GM19099 (cell line): ENCODE results near the gene UMODL1.

Experiments used
- POLR2A ChIP-seq: IDR thresholded peaks from 3 replicates; pipeline ENCODE4 v1.6.1; 2011; ENCODE audit warnings: low read depth; ENCODE audit not compliant: insufficient read length; ENCODE audit errors: extremely low read depth

Gene UMODL1

DNA sequence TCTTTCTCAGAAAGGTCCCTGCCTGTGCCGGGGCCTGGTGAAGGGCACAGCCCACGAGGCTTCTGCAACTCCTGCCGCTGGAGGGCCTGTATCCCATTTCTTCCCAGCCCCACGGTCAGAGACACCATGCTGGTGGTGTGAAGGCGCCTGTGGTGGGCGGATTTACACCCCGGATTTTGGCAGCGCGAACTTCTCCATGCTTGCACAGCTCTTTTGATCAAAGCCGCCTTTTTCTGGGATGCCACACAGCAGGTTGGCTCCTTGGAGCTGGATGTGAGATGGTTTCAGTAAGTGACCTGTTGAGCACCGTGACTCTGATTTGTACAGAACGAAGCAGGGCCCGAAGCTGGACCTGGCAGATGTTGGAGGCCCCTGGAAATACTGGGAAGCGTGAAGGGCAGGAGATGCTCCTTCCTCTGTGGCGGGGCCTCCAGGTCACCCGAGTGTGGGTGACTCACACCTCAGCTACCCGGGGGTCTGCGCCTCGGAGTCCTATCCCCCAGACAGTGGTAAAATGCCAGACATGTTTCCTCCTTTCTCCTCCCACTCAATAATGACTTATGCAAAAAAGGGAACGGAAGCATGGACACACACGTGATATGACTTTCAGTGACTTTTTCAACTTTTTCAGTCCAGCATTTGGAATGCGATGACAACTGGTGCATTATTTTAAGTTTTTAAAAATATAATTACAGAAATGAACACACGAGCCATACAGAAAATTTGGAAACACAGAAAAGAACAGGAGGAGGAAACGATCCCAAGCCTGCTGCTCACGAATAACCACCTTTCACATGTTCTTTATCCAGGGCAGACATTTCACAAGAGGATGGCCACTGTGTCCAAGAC is 9.0 kb downstream of the UMODL1 start:
- TF ChIP-seq POLR2A, result no peak

DNA sequence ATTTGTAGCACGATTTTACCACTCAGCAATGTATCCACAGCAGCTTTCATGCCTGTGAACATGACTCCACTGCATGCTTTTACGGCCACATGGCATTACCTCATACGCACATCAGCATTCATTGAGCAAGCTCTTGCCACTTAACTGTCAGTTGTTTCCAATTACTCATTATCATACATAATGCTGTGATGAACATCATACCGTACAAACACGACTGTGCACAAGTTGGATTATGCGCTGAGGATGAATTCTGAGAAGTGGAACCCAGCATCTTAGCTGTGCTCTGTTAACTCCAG is 9.6 kb downstream of the UMODL1 start:
- no peak for TF ChIP-seq POLR2A

DNA sequence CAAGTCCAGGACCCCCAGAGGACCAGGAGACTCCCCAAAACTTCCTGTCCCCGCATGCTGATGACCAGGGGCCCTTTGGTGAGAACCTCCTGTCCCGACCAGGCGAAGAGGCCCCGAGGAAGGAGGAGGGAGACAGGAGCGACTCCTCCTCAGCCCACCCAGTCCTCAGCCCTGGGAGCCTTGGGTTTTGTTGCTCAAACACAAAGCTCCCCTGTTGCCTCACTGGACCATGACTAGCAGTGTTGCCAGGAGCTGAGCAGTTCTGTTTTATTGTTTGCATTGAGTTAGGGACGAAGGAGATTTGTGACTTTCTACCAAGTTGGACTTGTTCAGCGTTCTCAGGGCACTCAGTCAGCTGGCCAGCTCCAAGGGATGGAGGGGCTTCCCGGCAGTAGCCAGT is 10.0 kb downstream of the UMODL1 start:
- no peak for TF ChIP-seq POLR2A

DNA sequence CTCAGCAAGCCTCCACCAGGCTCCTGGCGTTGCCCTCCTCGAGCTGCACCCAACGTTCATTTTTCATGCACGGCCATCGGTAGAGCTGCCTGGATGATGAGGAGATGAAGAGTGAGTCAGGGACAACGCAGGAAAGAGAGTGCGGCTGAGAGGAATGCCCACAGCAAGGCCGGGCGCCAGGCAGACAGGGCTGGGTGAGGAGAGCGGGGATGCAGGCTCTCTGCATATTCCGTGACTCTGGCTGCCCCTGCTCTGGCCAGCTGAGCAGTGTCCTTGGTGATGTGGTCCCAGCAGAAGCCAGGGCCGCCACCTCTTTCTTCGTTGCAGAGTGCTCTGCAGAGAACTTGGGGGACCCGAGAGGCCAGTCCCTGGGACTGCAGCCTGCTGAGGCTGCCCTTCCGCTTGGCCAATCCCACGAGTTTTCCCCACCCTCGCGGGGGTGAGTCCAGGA is 10.8 kb downstream of the UMODL1 start:
- TF ChIP-seq POLR2A, result no peak

DNA sequence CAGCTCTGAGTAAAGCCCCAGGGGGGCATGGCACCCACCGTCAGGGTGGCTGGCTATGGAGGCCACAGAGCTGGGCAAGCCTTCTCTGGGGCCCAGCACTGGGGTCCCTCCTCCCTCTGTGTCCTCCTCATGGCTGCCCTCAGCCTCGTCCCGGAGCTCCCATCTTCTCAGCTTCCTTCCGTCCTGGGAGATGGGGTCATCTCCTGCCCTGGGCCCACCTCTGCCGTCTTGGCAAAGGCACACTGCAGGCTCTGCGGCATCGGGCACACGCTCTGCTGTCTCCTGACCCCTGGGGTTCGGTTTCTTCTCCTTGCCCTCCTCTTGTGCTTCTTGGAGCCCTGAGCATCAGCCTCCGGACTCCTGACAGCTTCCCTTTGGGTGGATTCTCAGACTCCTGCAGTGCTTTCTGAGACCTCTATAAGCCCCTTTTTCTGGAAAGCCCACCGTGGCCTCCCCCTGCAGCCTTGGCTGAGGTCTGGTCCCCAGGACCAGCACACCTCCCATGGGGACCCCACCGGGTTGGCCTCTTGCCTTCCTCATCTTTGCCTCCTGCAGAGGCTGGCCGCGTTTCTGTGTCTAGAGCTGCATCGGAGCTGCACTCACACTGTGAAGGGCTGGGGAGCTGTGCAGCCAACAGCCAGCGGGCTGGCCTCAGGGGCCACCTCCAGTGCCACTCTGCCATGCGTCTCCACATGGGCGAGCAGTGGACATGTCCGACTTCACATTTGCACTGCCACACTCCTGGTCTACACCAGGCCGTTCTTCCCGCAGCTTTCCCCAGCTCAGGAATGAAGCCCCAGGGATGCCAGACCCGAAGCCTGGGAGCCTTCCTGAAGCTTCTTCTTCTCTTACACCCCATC is 11.6 kb downstream of the UMODL1 start:
- no peak for TF ChIP-seq POLR2A

DNA sequence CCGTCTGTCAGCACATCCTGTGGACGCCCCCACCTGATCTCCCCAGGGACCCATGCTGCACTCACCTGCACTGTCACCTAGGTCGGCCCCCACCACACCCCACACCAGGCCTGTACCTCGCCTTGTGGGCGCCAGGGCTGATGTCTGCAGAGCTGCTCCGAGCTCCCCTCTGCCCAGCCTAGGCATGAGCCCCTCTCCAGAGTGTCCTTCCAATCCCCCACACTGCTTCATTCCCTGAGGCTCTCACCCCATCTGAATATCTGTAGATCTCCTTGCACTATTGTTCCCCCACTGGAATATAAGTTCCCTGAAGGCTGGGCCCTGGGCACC is 12.2 kb downstream of the UMODL1 start:
- TF ChIP-seq POLR2A, result no peak

DNA sequence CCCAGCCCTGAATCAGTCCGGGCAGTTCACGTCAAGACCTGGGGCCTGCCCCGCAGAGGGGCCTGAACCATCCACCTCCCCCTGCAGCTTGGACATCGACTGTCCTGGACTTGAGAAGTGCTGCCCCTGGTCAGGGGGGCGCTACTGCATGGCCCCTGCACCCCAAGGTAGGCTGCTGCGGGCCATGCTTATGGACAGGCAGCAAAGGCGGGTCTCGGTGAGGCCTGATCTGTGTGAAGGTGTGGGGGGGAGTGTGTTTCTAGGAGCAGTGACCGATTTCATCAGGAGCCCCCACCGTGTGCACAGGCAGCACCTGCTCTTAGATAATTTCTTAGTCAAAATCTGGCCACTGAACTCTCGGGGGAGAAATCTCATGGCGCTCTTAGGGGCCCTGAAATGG is 13.0 kb downstream of the UMODL1 start:
- no peak for TF ChIP-seq POLR2A

DNA sequence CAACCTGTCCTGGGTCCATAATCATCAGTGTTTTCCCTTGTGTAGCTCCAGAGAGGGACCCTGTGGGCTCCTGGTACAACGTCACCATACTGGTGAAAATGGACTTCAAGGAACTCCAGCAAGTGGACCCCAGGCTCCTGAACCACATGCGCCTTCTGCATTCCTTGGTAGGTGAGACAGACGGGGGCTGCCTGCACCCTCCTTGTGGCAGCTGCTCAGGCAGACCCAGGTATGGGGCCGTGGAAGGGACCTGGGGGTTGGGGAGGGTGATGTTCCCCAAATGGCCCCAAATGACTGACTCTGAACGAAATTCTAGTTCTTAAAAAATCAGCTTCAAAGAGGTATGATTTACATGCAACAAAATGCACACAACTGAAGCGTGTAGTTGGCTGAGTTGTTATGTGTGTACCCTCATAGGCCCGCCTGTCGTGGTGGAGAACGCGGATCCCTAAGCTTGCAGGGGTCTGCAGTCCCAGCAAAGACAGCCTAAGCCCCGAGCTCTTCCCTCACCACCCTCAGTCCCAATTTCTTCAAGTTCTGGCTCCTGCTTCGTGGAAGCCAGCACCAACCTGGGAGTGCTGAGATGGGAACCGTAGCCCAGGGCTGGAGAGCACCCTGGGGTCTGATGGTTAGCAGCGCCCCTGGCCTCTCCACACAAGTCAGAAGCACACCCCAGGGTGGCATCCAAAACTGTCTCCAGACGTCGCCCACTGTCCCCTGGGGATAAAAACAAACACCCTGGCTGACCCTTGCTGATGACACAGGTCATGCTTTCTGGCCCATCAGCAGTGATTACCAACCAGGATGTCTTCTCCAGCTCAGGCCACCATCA is 14.3 kb downstream of the UMODL1 start:
- TF ChIP-seq POLR2A, result no peak

DNA sequence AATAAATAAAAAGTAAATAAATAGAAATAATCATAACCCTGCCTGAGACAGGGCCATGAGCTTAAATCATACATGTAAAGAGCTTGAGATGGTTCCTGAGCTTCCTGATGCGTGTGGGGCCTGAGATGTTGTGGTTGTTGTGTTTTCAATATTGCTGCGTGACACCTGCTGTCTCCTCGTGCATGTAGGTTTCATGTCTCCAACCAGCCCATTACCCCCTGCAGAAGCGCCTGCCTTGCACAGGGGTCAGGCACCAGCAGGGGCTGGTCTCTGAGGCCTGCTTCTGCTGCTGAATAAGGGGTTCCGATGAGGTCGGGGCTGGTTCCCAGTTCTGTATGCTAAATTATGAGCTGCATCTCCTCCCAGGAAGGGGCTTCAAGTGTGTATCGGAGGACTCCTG is 15.9 kb downstream of the UMODL1 start:
- no peak for TF ChIP-seq POLR2A

DNA sequence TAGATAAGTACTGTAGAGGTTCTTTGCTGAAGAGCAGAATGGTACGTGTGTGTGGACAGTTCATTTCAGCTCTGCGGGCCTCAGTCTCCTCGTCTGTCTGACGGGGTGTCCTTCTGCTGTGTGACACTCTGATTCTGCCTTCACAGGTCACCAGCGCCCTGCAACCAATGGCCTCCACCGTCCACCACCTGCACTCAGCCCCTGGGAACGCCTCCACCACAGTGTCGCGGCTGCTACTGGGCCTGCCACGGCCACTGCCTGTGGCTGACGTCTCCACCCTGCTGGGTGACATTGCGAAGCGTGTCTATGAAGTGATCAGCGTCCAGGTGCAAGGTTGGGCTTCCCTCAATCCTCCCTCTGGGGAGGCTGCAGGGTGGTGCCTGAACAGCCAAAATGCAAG is 17.0 kb downstream of the UMODL1 start:
- TF ChIP-seq POLR2A, result no peak

DNA sequence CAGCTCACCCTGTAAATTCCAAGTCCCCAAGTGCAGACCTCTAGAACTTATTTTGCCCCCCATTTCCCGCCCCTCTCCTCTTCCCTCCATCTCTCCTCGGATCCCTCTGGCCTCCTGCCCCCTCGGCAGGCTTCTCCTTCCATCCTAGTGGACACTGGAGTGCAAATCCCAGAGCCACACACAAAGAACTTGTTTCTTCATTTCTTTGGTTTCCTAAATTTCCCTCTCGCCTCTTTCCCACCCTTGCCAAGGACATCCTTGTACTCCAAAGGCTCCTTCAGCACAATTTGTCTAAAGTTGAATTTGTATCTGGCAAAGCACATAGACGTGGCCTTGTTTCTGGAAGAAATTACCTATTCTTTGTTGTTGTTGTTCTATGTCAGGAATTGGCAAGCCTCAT is 17.5 kb downstream of the UMODL1 start:
- no peak for TF ChIP-seq POLR2A

DNA sequence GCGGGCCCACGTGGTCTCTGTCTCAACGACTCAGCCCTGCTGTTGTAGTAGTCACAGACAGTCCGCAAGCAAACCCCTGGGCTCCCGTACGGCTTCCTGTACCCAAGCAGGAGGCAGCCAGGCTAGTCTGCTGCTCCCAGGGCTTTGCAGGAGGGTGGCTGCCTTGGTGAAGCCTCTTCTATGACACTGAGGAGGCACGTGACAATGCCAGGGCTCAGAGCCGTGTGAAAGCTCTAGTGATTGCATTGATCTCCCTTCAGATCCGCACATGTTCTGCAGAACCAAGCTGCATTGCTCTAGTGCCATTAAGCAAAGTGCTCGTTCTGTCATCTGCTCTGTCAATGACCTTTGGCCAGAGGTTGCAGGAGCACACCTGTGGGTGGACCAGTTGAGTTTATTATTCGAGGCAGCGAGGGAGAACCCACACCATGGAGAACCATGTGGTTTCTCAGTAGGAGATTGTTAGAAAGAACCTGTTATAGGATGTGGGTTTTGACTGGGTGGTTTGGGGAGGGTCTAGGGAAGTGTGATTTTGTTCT is 18.0 kb downstream of the UMODL1 start:
- no peak for TF ChIP-seq POLR2A

DNA sequence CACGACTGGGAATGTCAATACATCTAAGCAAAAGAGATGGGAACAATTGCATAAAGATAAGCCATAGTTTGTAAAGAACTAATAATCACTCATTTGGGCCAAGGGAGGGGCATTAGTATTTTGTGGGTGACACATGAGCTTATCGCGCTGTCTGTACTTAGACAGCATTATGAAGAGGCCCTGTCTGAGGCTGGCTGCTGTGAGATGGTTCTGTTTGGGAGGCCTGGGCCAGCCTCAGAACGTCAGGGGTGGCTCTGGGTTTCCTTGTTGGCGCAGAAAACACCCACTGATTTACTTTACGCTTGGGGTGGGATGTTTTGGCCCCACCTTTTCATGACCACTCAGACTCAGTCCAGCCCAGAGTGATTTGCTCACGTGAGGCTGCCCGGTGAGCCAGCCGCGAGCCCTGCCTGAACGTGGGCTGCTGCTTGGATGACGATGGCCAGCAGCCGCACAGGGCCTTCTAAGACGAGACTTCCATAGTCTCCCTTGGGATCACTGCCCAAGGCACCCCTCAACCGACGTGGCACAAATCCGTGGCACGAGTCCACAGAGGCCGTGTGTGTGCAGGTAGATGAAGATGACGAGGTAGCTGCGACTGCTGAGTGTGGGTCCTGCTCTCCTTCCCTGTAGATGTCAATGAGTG is 18.7 kb downstream of the UMODL1 start:
- TF ChIP-seq POLR2A, result no peak

DNA sequence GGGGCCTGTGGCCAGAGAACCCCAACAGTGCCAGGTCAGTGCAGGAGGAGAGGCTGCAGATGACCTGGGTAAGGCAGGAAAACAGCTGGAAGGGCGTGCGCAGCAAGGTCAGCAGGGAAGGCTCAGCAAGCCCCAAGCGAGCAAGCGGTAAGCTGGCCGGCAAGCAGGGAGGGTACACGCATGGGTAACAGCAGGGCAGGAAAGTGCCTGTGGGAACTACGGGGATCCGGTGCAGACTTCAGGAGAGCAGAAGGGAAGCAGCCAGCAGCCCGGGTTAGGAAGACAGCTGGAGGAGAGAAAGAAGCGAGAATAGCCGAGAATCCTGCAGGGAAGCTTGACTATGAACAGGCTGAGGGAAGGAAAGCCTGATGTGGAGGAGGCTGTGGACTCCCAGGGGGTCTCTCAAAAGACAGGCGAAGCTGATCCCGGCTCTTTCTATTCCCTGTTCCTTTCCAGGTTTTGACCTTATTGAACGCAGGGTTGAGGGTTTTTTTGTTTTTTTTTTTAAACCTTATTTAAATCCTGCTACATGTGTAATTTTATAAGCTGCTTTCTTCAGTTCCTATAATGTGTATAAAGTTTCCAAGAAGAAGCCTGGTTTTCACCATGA is 20.9 kb downstream of the UMODL1 start:
- no peak for TF ChIP-seq POLR2A
